ENCODE measurements around the gene RPUSD4. TPM values are rescaled to one million over a fixed set of nuclear protein-coding genes. Genes with fewer than 3 reads are reported as not detected.
A peak's percentile ranks its signal among the peaks of the same experiment; 100 is the strongest.

Gene RPUSD4
- total and polyA plus RNA-seq, 10 of the 15 experiments (the other 5 are each of a cell fraction or from before 2014, with no cell fraction given): 24.5 to 47.6 (median 31.7) TPM

- 0 out of 2 replicates have a peak, but pooled peaks have one; percentile 19 for TF ChIP-seq MYB (IDR thresholded peaks at IDR 0.05; ENCODE audit: borderline replicate concordance, low read depth, low read length)
- TF ChIP-seq YY1 (IDR thresholded peaks at IDR 0.05; ENCODE audit: low read depth, low read length): peak; percentile 99
- 0 out of 2 replicates have a peak, but pooled peaks have one; percentile 23 for TF ChIP-seq ZBTB11 (CRISPR knock-in tag; IDR thresholded peaks at IDR 0.05)
- TF ChIP-seq, protein P1, sequence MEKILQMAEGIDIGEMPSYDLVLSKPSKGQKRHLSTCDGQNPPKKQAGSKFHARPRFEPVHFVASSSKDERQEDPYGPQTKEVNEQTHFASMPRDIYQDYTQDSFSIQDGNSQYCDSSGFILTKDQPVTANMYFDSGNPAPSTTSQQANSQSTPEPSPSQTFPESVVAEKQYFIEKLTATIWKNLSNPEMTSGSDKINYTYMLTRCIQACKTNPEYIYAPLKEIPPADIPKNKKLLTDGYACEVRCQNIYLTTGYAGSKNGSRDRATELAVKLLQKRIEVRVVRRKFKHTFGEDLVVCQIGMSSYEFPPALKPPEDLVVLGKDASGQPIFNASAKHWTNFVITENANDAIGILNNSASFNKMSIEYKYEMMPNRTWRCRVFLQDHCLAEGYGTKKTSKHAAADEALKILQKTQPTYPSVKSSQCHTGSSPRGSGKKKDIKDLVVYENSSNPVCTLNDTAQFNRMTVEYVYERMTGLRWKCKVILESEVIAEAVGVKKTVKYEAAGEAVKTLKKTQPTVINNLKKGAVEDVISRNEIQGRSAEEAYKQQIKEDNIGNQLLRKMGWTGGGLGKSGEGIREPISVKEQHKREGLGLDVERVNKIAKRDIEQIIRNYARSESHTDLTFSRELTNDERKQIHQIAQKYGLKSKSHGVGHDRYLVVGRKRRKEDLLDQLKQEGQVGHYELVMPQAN (conservative IDR thresholded peaks at IDR 0.05): peak; percentile 97
- TF ChIP-seq USF2 (IDR thresholded peaks at IDR 0.05; ENCODE audit: borderline replicate concordance, low read depth, low read length): peak; percentile 100
- TF ChIP-seq, protein P2, sequence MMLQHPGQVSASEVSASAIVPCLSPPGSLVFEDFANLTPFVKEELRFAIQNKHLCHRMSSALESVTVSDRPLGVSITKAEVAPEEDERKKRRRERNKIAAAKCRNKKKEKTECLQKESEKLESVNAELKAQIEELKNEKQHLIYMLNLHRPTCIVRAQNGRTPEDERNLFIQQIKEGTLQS (IDR thresholded peaks at IDR 0.05; ENCODE audit: borderline replicate concordance, extremely low read depth, low read depth, low read length): peak; percentile 100
- TF ChIP-seq NFXL1 (IDR thresholded peaks at IDR 0.05; ENCODE audit: borderline replicate concordance): no peak
- no peak for TF ChIP-seq ZSCAN29 (IDR thresholded peaks at IDR 0.05)
- TF ChIP-seq POLR2A (IDR thresholded peaks at IDR 0.05; ENCODE audit: low read depth, low read length): peak; percentile 93
- TF ChIP-seq, protein P3, sequence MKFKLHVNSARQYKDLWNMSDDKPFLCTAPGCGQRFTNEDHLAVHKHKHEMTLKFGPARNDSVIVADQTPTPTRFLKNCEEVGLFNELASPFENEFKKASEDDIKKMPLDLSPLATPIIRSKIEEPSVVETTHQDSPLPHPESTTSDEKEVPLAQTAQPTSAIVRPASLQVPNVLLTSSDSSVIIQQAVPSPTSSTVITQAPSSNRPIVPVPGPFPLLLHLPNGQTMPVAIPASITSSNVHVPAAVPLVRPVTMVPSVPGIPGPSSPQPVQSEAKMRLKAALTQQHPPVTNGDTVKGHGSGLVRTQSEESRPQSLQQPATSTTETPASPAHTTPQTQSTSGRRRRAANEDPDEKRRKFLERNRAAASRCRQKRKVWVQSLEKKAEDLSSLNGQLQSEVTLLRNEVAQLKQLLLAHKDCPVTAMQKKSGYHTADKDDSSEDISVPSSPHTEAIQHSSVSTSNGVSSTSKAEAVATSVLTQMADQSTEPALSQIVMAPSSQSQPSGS (IDR thresholded peaks at IDR 0.05; ENCODE audit: low read length): no peak
- peak; percentile 98 for TF ChIP-seq RELA (IDR thresholded peaks at IDR 0.05; ENCODE audit: borderline replicate concordance, partially characterized antibody)
- TF ChIP-seq ASH2L (IDR thresholded peaks at IDR 0.05; ENCODE audit: borderline replicate concordance, low read depth): peak; percentile 67; the same call in 1 of the 2 replicates
- 0 out of 2 replicates have a peak, but pooled peaks have one; percentile 45 for TF ChIP-seq RCOR1 (conservative IDR thresholded peaks at IDR 0.05; ENCODE audit: low read depth, low read length)
- TF ChIP-seq POLR2AphosphoS5 (IDR thresholded peaks at IDR 0.05; ENCODE audit: low read length): peak; percentile 96
- TF ChIP-seq STAT1 (conservative IDR thresholded peaks at IDR 0.05): 0 out of 2 replicates have a peak, but pooled peaks have one; percentile 50
- peak; percentile 64; the same call in 1 of the 2 replicates for TF ChIP-seq CBFB (IDR thresholded peaks at IDR 0.05; ENCODE audit: low read depth)
- peak; percentile 64 for TF ChIP-seq HCFC1 (IDR thresholded peaks at IDR 0.05; ENCODE audit: low read length)
- 0 out of 2 replicates have a peak, but pooled peaks have one; percentile 8 for TF ChIP-seq IRF4 (IDR thresholded peaks at IDR 0.05; ENCODE audit: low read depth, low read length)
- peak; percentile 90 for TF ChIP-seq NRF1 (conservative IDR thresholded peaks at IDR 0.05; ENCODE audit: low read depth, low read length)
- peak; percentile 35; the same call in 1 of the 2 replicates for TF ChIP-seq NFIC (IDR thresholded peaks at IDR 0.05; ENCODE audit: low read depth, low read length)
These were observed at the start of gene RPUSD4, which contains the start of gene FAM118B (continued) for GRCh38 chr11:126211236-126212088.

Measured in GM12878 (cell line).